UCSD-AML1 (cell line): ENCODE data around the gene ZBTB48.
"Not testable (repeated sequence)": the region's sequence is repeated elsewhere in the genome, so short reads cannot be mapped to it uniquely, and the experiment has no call there.

Source experiments
- DNase-seq: peaks from one replicate; lab custom pipeline; 2025; ENCODE audit not compliant: unreplicated experiment; lab: John Stamatoyannopoulos, UW

Gene ZBTB48

GRCh38 chr1:6579374-6580118 lies at the start of gene ZBTB48:
Gene ZBTB48, plus strand, starts transcription at chr1:6579994. Its CDS starts 616 bp downstream, at chr1:6580610.
- DNase-seq = peak; percentile 98

- no peak for DNase-seq
Measured at GRCh38 chr1:6530504-6531160, 49.2 kb upstream of the ZBTB48 start.

- DNase-seq = no peak
Measured at GRCh38 chr1:6531996-6532395, 47.8 kb upstream of the ZBTB48 start.

- no peak for DNase-seq
Measured at GRCh38 chr1:6534248-6534822, 45.5 kb upstream of the ZBTB48 start.

GRCh38 chr1:6535214-6535613 lies 44.6 kb upstream of the ZBTB48 start:
- no peak for DNase-seq

- DNase-seq = no peak
Measured at GRCh38 chr1:6536291-6536690, 43.5 kb upstream of the ZBTB48 start.

GRCh38 chr1:6538956-6539355 lies 40.8 kb upstream of the ZBTB48 start:
- DNase-seq = no peak

GRCh38 chr1:6544831-6545230 lies 35.0 kb upstream of the ZBTB48 start:
- DNase-seq = no peak

- no peak for DNase-seq
Measured at GRCh38 chr1:6545276-6546112, 34.3 kb upstream of the ZBTB48 start.

GRCh38 chr1:6546326-6546725 lies 33.5 kb upstream of the ZBTB48 start:
- DNase-seq = no peak

- DNase-seq = no peak
Measured at GRCh38 chr1:6547301-6547700, 32.5 kb upstream of the ZBTB48 start.

GRCh38 chr1:6554031-6554906 lies 25.5 kb upstream of the ZBTB48 start, which contains the start of gene NOL9:
Gene NOL9, minus strand, starts transcription at chr1:6554513. Its CDS starts 11 bp downstream, at chr1:6554502.
- DNase-seq = peak; percentile 94

- no peak for DNase-seq
Measured at GRCh38 chr1:6554907-6555778, 24.7 kb upstream of the ZBTB48 start, which contains the start of gene TAS1R1. Gene TAS1R1, plus strand, starts transcription at chr1:6555307. Its CDS starts 67 bp downstream, at chr1:6555374.

- no peak for DNase-seq
Measured at GRCh38 chr1:6557597-6557996, 22.2 kb upstream of the ZBTB48 start.

GRCh38 chr1:6559161-6559560 lies 20.6 kb upstream of the ZBTB48 start:
- not testable (repeated sequence) for DNase-seq

GRCh38 chr1:6560267-6560666 lies 19.5 kb upstream of the ZBTB48 start:
- no peak for DNase-seq

GRCh38 chr1:6569033-6569432 lies 10.8 kb upstream of the ZBTB48 start:
- DNase-seq = no peak

- DNase-seq = no peak
Measured at GRCh38 chr1:6570100-6570499, 9.7 kb upstream of the ZBTB48 start.

GRCh38 chr1:6570987-6571386 lies 8.8 kb upstream of the ZBTB48 start:
- no peak for DNase-seq
